GM19025 (cell line): ENCODE results near the gene IFNGR2.
"Not testable (repeated sequence)": the region's sequence is repeated elsewhere in the genome, so short reads cannot be mapped to it uniquely, and the experiment has no call there.

Experiments
- ATAC-seq: cut with Tn5 transposase; IDR thresholded peaks from one replicate; pipeline ENCODE4 v1.9.1; 2021; ENCODE audit warnings: mild to moderate bottlenecking, low read depth, moderate library complexity; ENCODE audit not compliant: unreplicated experiment

IFNGR2 gene

DNA sequence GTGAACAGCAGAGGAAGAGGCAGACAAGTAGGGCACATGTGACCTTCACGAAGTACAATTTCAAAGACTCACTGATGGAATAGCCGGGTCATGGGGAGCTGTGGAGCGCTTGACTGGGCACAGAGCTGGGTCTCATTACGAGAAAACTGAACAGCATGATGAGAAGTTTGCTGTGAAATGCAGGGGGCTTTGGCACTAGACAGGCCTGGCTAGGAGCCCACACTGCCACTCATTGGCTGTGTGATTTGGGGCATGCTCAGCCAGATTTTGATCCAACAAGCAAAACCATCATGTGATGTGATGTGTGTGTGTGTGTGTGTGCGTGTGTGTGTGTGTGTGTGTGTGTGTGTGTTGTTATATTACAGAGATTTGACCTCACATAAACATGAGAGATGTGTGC is 4.9 kb upstream of the IFNGR2 start:
- no peak for ATAC-seq

- no peak for ATAC-seq
Measured at GRCh38 chr21:33401630-33401992, 1.6 kb upstream of the IFNGR2 start.

GRCh38 chr21:33402001-33402979 is 923 bp upstream of the IFNGR2 start:
- no peak for ATAC-seq

DNA sequence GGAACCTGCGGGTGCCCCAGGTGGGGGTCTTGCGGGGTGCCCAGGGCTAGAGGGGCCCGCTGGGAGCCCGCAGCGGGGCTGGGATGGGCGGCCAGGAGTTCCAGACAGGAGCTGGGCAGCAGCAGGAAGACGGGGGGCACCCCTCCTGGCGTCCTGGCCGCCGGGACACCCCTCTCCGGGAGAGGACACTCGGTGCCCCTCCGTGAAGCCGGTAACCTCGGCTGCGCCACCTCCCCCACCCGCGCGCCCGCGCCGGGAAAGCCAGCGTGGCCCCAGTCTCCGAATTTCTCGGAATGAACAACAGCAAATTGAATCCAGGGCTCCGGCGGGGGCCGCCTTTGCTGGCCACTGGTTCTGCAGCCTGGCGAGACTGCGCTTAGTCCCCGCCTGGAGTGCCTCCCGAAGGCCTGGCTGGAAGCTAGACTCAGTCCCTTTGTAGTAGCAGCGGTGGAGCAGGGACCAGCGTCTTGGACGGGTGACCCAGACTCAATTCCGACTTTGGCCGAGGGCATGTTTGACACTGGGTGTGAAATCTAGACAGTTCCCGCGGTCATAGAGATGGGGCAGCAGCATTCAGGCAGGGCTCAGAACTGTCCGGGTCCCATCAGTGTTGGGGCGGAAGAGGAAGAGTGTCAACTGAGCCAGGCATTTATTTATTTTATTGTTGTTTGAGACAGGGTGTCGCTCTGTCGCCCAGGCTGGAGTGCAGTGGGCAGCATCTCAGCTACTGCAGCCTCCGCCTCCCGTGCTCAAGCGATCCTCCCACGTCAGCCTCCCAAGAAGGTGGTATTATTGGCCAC is 773 bp downstream of the IFNGR2 start:
- ATAC-seq, result peak; percentile 34

GRCh38 chr21:33406493-33406892 is 3.3 kb downstream of the IFNGR2 start:
- no peak for ATAC-seq

DNA sequence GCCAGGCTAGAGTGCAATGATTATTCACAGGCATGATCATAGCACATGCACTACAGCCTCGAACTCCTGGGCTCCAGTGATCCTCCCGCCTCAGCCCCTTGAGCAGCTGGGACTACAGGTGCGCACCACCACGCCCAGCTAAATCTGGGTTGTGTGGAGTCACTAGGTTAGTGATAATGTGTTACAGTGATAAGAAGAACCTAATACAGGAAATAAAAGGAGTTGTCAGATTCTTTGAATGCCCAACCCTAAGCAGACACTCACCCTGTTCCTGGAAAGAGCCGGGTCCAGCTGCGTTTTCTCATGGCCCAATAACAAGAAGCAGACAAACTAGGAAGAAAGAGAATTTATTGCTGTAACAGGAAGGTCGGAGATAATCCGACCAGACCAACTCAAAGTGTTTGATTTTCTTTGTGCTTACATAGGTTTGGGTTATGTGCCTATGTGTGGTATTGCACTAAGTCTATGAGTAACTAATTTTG is 8.8 kb downstream of the IFNGR2 start:
- no peak for ATAC-seq

GRCh38 chr21:33412439-33412831 is 9.2 kb downstream of the IFNGR2 start:
- ATAC-seq, result not testable (repeated sequence)

DNA sequence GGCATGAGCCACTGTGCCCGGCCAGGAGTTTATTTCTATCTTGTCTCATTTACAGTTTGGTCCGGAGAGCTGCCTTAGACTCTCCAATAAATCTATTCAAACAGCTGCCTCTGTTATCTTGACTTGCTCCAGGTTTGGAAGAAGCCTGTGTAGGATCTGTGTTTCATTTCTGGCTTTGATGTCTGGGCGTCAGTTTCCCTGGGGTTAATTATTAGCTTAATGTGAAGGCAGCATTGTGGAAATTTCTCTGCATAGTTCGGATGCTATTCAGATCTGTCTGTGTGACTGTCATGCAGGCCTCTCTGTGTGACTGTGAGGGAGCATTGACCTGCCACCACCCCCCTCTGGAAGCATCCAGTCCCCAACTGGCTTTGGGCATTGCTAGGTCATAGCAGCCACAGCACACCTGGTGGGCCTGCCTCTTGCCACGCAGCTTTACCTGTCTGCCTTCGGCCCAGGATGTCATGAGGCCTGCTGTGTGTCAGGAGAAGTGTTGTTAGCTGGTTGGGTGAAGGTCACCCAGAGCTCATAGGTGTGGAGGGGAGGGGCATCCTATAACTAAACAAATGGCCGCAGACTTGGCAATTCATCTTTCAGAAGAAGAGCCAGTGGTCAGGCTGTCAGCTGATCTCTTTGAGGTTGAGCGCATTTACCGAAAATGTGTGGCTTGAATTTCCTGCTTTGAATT is 9.8 kb downstream of the IFNGR2 start:
- ATAC-seq, result peak; percentile 67

DNA sequence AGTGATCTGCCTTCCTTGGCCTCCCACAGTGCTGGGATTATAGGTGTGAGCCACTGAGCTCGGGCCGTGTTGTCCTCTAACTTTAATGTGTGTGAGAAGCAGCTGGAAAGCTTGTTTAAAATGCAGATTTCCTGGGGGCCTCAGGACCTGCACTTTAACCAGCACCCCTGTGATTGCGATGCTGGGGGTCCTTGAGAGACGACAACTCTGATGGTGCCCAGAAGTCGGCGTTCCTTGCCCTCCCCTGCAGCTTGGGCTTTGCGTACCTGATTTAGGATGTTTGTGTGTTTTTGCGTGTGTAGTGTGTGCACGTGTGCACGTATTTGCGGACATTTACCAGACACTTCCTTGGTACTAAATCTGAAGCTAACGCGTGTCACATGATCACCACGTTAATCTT is 10.9 kb downstream of the IFNGR2 start:
- ATAC-seq, result no peak

DNA sequence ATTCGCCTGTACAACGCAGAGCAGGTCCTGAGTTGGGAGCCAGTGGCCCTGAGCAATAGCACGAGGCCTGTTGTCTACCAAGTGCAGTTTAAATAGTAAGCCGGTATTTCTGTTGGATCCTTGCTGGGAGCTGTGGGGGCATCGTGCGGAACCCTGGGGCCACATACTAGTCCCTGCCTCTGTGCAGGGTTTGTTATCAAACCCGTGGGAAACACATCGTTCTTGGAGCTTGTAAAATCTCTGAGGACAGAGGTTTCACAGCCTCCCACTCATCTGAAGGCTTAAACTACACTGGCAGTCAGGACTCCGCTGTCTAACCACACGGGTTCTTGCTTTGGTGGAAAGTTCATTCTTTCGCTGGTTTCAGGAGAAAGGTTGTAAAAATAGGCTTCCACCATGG is 11.7 kb downstream of the IFNGR2 start:
- ATAC-seq, result no peak

DNA sequence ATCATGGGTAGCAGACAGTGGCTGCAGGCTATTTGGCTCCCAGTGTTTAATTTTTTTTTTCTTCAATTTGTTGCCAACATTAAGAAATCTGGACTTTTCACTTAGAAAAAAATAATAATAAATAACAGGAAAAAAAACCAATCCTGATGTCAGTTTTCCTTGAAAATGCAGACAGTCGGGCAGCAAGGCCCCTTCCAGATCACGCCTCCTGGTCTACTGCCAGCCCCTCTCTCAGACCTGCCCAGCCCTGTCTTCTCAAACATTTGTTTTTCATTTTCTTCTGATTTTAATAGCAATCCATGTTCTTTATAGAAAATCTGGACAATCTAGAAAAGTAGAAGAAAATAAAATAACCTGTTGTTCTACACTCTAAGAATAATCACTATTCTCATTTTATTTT is 15.5 kb downstream of the IFNGR2 start:
- ATAC-seq, result no peak

GRCh38 chr21:33419538-33420123 is 16.4 kb downstream of the IFNGR2 start:
- no peak for ATAC-seq

GRCh38 chr21:33421713-33422393 is 18.6 kb downstream of the IFNGR2 start:
- no peak for ATAC-seq

DNA sequence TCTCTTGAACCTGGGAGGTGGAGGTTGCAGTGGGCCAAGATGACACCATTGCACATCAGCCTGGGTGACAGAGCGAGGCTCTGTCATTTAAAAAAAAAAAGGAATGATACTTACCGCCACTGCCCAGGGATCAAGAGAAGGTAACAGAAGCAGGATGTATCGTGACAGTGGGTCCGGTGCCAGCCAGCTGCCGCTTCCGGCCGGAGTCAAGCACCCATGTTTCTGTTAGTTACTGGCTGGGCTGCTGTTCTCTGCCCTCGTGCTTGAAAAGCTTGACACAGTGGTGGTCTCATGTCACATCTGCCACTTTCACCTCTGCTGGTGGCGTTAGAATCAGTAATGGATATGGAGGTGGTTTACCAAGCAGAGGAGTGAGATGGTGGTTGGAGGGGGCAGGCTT is 21.0 kb downstream of the IFNGR2 start:
- no peak for ATAC-seq

GRCh38 chr21:33425825-33426224 is 22.6 kb downstream of the IFNGR2 start:
- no peak for ATAC-seq

DNA sequence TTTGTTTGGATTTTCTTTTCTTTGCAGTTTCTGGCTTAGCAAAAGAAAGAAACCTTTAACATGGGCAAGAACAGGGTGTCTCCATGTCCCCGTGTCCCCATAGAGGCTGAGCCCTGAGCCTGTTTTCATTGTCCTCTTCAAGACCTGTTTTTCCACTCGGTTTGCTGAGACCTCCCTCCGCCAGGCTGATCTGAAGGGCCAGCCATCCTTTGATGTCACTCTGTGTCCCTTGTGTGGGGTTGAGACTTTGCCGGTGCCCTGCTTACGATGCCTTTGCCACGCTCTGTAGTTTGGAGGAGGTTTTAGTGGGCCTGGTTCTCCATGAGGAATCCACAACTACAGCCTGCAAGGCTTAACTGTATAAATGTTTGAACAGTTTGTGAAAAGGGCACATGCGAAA is 23.8 kb downstream of the IFNGR2 start:
- no peak for ATAC-seq

DNA sequence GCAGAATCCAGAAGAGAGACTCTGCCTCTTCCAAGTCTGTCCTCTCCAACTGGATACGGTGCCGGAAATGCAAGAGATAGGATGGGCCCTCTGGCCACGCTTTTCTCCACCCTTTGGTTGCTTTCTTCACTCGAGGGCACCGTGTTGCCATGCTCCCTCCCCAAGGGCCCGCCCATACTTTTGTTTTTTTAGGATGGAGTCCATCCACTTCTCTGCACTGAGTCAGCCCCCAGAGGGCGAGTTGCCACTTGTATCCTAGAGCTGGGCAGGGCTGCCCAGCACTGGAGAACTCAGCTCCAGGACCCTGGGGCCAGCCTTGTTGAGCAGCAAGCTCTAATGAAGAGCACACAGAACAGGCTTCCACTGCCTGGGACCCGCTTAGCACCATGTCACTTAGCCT is 25.5 kb downstream of the IFNGR2 start:
- ATAC-seq, result no peak

DNA sequence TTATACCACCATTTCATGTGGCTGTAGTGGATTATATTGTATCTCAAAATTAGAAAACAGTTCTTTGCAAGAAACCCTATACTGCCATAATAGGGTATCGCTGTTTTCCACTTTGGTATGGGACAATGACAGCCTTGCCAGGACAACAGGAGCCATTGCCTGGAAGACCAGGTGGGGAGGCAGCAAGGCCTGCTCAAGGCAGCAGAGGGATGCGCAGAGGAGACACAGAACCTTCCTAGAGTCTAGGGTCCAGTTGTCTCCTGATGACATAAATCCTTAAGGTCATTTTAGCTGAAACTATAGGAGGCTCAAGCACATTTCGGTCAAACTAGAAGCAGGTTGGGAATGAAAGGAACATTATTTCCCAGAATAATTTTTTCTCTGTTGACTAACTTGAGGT is 27.6 kb downstream of the IFNGR2 start:
- no peak for ATAC-seq

- ATAC-seq, result no peak
Measured at GRCh38 chr21:33432496-33432895, 29.3 kb downstream of the IFNGR2 start.

- no peak for ATAC-seq
Measured at GRCh38 chr21:33433001-33433400, 29.8 kb downstream of the IFNGR2 start.
